Measurements from ENCODE around the gene PDZD4.

- TF ChIP-seq CTCF (conservative IDR thresholded peaks at IDR 0.05; ENCODE audit: low read depth in 2 of 2), result no peak
- no peak for TF ChIP-seq ETS1 (IDR thresholded peaks at IDR 0.05)
- no peak for TF ChIP-seq POLR2AphosphoS5 (IDR thresholded peaks at IDR 0.05; ENCODE audit: low read depth)
- TF ChIP-seq EZH2 (IDR thresholded peaks at IDR 0.05; ENCODE audit: low read depth, unreplicated experiment), result no peak
- TF ChIP-seq JUNB (IDR thresholded peaks at IDR 0.05; ENCODE audit: unreplicated experiment), result no peak
- no peak for TF ChIP-seq REST (IDR thresholded peaks at IDR 0.05; ENCODE audit: unreplicated experiment)
- TF ChIP-seq CREB1 (CRISPR knock-in tag; IDR thresholded peaks at IDR 0.05; ENCODE audit: low read depth), result no peak
- TF ChIP-seq ZNF331 (CRISPR knock-in tag; IDR thresholded peaks at IDR 0.05; ENCODE audit: low read depth), result no peak
- no peak for TF ChIP-seq EZH2phosphoT487 (IDR thresholded peaks at IDR 0.05; ENCODE audit: unreplicated experiment)
- no peak for TF ChIP-seq NANOG (IDR thresholded peaks at IDR 0.05; ENCODE audit: borderline replicate concordance)
- no peak for TF ChIP-seq ZNF462 (CRISPR knock-in tag; IDR thresholded peaks at IDR 0.05)
These were observed 31.0 kb downstream of the PDZD4 start for GRCh38 chrX:153799326-153799725.

All from GM23338 (cell line).